HUDEP-2 (cell line): ENCODE measurements around the gene SYDE2.
"Not testable (repeated sequence)": the region's sequence is repeated elsewhere in the genome, so short reads cannot be mapped to it uniquely, and the experiment has no call there.

ENCODE experiments used
- DNase-seq, 76 experiments: peaks; one replicate each; lab custom pipeline; 2025; ENCODE audit not compliant: unreplicated experiment in 76 of 76; lab: John Stamatoyannopoulos, UW

The SYDE2 gene

GRCh38 chr1:85200463-85201339, at the start of gene SYDE2:
Gene SYDE2, minus strand, starts transcription at chr1:85201016. Its CDS starts 20 bp downstream, at chr1:85200996.
- peak in 72 of 76 experiments; percentile 4 to 85 (median 64) for DNase-seq

GRCh38 chr1:85249042-85249441, 48.2 kb upstream of the SYDE2 start:
- not testable (repeated sequence) for DNase-seq

- no peak for DNase-seq
These were observed 45.1 kb upstream of the SYDE2 start for GRCh38 chr1:85245891-85246290.

- no peak for DNase-seq
These were observed 44.6 kb upstream of the SYDE2 start for GRCh38 chr1:85245456-85245855.

GRCh38 chr1:85244271-85245061, 43.6 kb upstream of the SYDE2 start:
- DNase-seq: no peak

GRCh38 chr1:85243372-85243771, 42.6 kb upstream of the SYDE2 start:
- DNase-seq: no peak

- no peak for DNase-seq
These were observed 39.8 kb upstream of the SYDE2 start for GRCh38 chr1:85240643-85241042.

GRCh38 chr1:85240174-85240601, 39.4 kb upstream of the SYDE2 start:
- peak in 22 of 76 experiments; percentile 1 to 36 (median 13) for DNase-seq

- DNase-seq: no peak
These were observed 36.8 kb upstream of the SYDE2 start for GRCh38 chr1:85237613-85238012.

GRCh38 chr1:85230305-85230977, 29.6 kb upstream of the SYDE2 start:
- DNase-seq: peak in 4 of 76 experiments; percentile 3 to 11 (median 7)

GRCh38 chr1:85229574-85230097, 28.8 kb upstream of the SYDE2 start:
- DNase-seq: no peak

- DNase-seq: no peak
These were observed 28.2 kb upstream of the SYDE2 start for GRCh38 chr1:85228972-85229371.

- DNase-seq: no peak
These were observed 25.0 kb upstream of the SYDE2 start for GRCh38 chr1:85225624-85226380.

- peak in 65 of 76 experiments; percentile 3 to 75 (median 39) for DNase-seq
These were observed 24.2 kb upstream of the SYDE2 start for GRCh38 chr1:85224734-85225623.

- DNase-seq: no peak
These were observed 23.5 kb upstream of the SYDE2 start for GRCh38 chr1:85224295-85224694.

- no peak for DNase-seq
These were observed 22.5 kb upstream of the SYDE2 start for GRCh38 chr1:85223334-85223733.

- DNase-seq: no peak
These were observed 20.0 kb upstream of the SYDE2 start for GRCh38 chr1:85220756-85221201.

- DNase-seq: no peak
These were observed 19.2 kb upstream of the SYDE2 start for GRCh38 chr1:85219853-85220610.
